ENCODE data around the gene TK1. TPM values are rescaled to one million over a fixed set of nuclear protein-coding genes. Genes with fewer than 3 reads are reported as not detected.
A peak's percentile ranks its signal among the peaks of the same experiment; 100 is the strongest.
"Not testable (repeated sequence)": the region's sequence is repeated elsewhere in the genome, so short reads cannot be mapped to it uniquely, and the experiment has no call there.

The TK1 gene
- polyA plus RNA-seq, 4 donors: 25.6 to 34.2 (median 27.7) TPM

- no peak for DNase-seq (ENCODE audit: low read depth in 4 of 4, low spot score in 3 of 4)
Observed at GRCh38 chr17:78154903-78155811, 31.7 kb downstream of the TK1 start.

- no peak for DNase-seq (ENCODE audit: low read depth in 4 of 4, low spot score in 3 of 4)
Observed at GRCh38 chr17:78151514-78152008, 35.3 kb downstream of the TK1 start.

- no peak for DNase-seq (ENCODE audit: low read depth in 4 of 4, low spot score in 3 of 4)
Observed at GRCh38 chr17:78148286-78149016, 38.4 kb downstream of the TK1 start.

GRCh38 chr17:78147315-78147998, 39.4 kb downstream of the TK1 start:
- DNase-seq (ENCODE audit: low read depth in 4 of 4, low spot score in 3 of 4): no peak

GRCh38 chr17:78146881-78147280, 40.0 kb downstream of the TK1 start:
- no peak for DNase-seq (ENCODE audit: low read depth in 4 of 4, low spot score in 3 of 4)

- no peak for DNase-seq (ENCODE audit: low read depth in 4 of 4, low spot score in 3 of 4)
Observed at GRCh38 chr17:78146471-78146869, 40.4 kb downstream of the TK1 start.

- DNase-seq (ENCODE audit: low read depth in 4 of 4, low spot score in 3 of 4): no peak
Observed at GRCh38 chr17:78144736-78145641, 41.9 kb downstream of the TK1 start.

GRCh38 chr17:78144147-78144719, 42.6 kb downstream of the TK1 start:
- DNase-seq (ENCODE audit: low read depth in 4 of 4, low spot score in 3 of 4): peak in 1 of 4 donors; percentile 73

- DNase-seq (ENCODE audit: low read depth in 4 of 4, low spot score in 3 of 4): no peak
Observed at GRCh38 chr17:78143214-78144146, 43.4 kb downstream of the TK1 start.

- DNase-seq (ENCODE audit: low read depth in 4 of 4, low spot score in 3 of 4): no peak
Observed at GRCh38 chr17:78142119-78142861, 44.6 kb downstream of the TK1 start.

GRCh38 chr17:78141437-78142118, 45.3 kb downstream of the TK1 start:
- DNase-seq (ENCODE audit: low read depth in 4 of 4, low spot score in 3 of 4): no peak

GRCh38 chr17:78140169-78141051, 46.4 kb downstream of the TK1 start:
- DNase-seq (ENCODE audit: low read depth in 4 of 4, low spot score in 3 of 4): no peak

- not testable (repeated sequence) for DNase-seq (ENCODE audit: low read depth in 4 of 4, low spot score in 3 of 4)
Observed at GRCh38 chr17:78139861-78140168, 47.0 kb downstream of the TK1 start.

- DNase-seq (ENCODE audit: low read depth in 4 of 4, low spot score in 3 of 4): no peak
Observed at GRCh38 chr17:78138204-78139060, 48.4 kb downstream of the TK1 start.

- no peak for DNase-seq (ENCODE audit: low read depth in 4 of 4, low spot score in 3 of 4)
Observed at GRCh38 chr17:78137392-78138203, 49.3 kb downstream of the TK1 start.
